ENCODE results near the gene CLEC4F.

CLEC4F gene

DNA sequence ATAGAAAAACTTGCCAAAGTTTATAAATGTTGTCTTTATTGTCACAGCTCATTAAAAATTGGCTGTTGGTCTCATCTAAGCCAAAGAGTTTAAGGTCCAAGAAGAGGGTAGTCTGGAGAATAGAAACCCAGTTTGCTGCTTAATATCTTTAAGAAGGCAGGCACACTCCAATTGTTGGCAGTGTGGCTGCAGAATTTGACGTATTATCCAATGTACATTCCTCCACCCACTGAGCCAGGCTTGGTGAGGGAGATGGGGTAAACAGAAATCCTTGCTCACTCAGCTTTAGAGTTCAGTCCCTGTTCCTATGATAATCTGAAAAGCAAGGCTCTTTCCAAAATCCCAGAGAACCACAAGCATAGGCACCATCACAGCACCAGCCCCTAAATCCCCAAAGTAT lies 41.7 kb downstream of the CLEC4F start:
- TF ChIP-seq, protein P1, sequence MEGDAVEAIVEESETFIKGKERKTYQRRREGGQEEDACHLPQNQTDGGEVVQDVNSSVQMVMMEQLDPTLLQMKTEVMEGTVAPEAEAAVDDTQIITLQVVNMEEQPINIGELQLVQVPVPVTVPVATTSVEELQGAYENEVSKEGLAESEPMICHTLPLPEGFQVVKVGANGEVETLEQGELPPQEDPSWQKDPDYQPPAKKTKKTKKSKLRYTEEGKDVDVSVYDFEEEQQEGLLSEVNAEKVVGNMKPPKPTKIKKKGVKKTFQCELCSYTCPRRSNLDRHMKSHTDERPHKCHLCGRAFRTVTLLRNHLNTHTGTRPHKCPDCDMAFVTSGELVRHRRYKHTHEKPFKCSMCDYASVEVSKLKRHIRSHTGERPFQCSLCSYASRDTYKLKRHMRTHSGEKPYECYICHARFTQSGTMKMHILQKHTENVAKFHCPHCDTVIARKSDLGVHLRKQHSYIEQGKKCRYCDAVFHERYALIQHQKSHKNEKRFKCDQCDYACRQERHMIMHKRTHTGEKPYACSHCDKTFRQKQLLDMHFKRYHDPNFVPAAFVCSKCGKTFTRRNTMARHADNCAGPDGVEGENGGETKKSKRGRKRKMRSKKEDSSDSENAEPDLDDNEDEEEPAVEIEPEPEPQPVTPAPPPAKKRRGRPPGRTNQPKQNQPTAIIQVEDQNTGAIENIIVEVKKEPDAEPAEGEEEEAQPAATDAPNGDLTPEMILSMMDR (IDR thresholded peaks at IDR 0.05; ENCODE audit: control insufficient read depth, extremely low read depth, insufficient read depth), result no peak
- no peak for DNase-seq (ENCODE audit: low read depth)

DNA sequence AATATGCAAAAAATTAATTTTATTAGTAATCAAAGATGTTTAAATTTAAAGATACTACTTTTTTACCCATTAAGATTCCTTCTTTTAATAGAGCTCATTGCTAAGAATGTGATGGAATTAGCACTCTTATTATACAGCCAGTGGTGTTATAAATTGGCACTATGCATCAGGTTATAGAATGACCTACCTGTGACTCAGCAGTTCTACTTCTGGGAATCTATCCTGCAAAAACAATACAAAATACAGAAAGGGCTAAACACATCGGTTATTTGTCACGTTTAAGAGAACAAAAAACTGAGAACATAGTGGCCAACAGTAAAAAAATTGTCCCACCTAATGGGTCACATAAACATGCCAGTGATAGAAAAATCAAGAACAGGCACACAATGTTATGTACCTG lies 42.9 kb downstream of the CLEC4F start:
- no peak overlapping the region for H3K4me3 ChIP-seq (ENCODE audit: low read depth, low read length)
- no peak for DNase-seq (ENCODE audit: low read depth)
- TF ChIP-seq, protein P1 (IDR thresholded peaks at IDR 0.05; ENCODE audit: control insufficient read depth, extremely low read depth, insufficient read depth), result no peak

More for the DNA sequence above, 41.7 kb downstream of the CLEC4F start:
- H3K4me3 ChIP-seq (ENCODE audit: low read depth, low read length), result no peak overlapping the region

DNA sequence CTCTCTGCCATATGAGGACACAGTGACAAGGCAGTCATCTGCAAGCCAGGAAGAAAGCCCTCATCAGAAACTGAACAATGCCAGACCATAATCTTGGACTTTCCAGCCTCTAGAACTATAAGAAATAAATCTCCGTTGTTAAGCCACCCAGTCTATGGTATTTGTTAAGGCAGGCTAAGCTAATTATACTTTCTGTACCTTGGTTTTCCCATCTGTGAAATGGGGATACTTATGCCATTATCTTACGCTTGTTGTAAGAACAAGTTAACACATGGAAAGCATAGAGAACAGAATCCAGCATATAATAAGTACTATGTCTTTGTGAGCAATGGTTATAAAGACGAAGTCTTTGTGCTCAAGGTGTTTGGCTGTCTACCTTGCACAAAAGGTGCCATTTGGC lies 44.1 kb downstream of the CLEC4F start:
- TF ChIP-seq, protein P1 (IDR thresholded peaks at IDR 0.05; ENCODE audit: control insufficient read depth, extremely low read depth, insufficient read depth), result no peak
- DNase-seq (ENCODE audit: low read depth), result no peak
- no peak overlapping the region for H3K4me3 ChIP-seq (ENCODE audit: low read depth, low read length)

DNA sequence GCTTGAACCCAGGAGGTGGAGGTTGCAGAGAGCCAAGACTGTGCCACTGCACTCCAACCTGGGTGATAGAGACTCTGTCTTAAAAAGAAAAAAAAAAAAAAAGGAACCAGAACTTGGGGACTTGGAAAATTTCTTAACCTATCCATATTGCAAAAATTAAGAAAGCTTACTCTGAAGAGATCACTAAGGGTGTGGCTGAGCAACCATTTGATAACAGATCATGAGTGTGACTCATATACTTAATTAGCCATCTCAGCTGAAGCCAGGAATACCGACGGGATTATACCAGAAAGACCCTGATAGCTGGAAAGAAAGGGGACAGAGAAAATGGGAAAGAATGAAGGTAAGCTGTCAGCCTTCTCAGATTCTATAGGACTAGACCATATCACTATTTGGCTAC lies 45.3 kb downstream of the CLEC4F start:
- no peak overlapping the region for H3K4me3 ChIP-seq (ENCODE audit: low read depth, low read length)
- TF ChIP-seq, protein P1 (IDR thresholded peaks at IDR 0.05; ENCODE audit: control insufficient read depth, extremely low read depth, insufficient read depth), result no peak
- DNase-seq (ENCODE audit: low read depth), result no peak

DNA sequence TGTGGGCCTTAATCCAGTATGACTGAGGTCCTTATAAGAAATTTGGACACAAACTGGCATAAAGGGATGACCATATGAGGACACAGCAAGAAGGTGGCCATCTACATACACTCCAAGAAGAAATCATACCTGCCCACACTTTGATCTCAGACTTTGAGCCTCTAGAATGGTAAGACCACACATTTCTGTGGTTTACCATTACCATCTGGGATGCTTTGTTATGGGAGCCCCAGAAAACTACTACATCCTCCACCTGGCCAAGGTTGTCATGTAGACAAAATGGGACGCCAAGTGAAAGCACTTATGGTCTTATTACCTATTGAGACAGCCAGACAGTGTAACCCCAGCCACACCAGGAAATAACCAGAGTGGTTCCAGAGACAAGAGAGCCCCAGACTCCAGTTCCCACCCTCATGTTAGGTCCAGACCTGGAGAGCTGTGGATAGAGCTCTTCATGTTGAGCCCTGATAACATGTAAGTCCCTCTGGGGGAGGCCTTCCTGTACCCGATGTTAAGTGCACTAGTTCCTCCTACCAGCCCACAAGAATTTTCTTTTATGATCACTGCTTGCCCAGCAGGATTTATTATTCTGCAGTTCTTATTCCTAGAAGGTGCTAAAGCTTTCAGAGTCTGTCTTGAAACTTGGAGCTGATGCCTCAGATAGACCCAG lies 47.8 kb downstream of the CLEC4F start:
- TF ChIP-seq, protein P1 (IDR thresholded peaks at IDR 0.05; ENCODE audit: control insufficient read depth, extremely low read depth, insufficient read depth), result no peak
- no peak overlapping the region for H3K4me3 ChIP-seq (ENCODE audit: low read depth, low read length)
- no peak for DNase-seq (ENCODE audit: low read depth)

DNA sequence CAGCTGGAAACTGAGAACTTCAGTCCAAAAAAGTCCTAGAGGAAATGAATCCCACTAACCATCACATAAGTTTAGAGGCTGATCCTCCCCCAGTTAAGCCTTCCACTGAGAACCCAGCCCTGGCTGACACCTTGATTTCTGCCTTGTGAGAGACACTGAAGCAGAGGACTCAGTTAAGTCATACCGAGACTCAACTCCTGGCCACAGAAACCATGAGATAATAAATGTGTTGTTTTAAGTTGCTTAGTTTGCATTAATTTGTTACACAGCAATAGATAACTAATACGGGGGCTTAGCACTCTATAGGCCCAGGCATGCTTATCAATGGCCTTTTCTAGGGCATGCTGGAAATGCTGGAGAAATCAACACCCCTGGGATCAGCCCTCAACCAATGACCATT lies 49.0 kb downstream of the CLEC4F start:
- DNase-seq (ENCODE audit: low read depth), result no peak
- H3K4me3 ChIP-seq (ENCODE audit: low read depth, low read length), result no peak overlapping the region
- TF ChIP-seq, protein P1 (IDR thresholded peaks at IDR 0.05; ENCODE audit: control insufficient read depth, extremely low read depth, insufficient read depth), result no peak

DNA sequence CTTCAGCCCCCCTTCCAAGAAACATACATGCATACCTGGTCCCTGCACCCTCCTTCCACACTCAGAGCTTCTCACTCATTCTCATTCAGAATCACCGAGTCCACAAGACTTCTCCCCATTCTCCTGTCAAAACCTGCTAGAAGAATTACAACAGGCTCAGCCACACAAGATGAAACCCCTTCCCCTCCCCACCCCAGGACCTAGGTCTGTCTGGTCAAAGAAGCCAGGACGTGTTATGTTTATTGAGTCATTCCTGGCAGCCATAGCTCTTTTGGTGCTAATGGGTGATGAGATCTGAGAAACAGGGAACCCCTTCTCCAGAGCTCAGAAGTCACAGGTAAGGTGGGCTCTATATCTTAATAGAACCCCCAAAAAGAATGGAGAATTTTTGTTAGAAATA lies 50.9 kb downstream of the CLEC4F start:
- TF ChIP-seq, protein P1 (IDR thresholded peaks at IDR 0.05; ENCODE audit: control insufficient read depth, extremely low read depth, insufficient read depth), result no peak
- DNase-seq (ENCODE audit: low read depth), result no peak
- H3K4me3 ChIP-seq (ENCODE audit: low read depth, low read length), result no peak overlapping the region
